Smooth muscle cell (in vitro differentiated cells): Measurements from ENCODE around the gene SLC34A1. TPM values are rescaled to one million over a fixed set of nuclear protein-coding genes. Genes with fewer than 3 reads are reported as not detected.

Experiments used
- DNase-seq: peaks from one replicate; lab custom pipeline; 2025; ENCODE audit not compliant: unreplicated experiment; lab: John Stamatoyannopoulos, UW
- H2AFZ ChIP-seq: fragments of 200-600 bp; sonication (generic); 2 replicates; pipeline ENCODE4 v1.6.0; 2016; ENCODE audit warnings: antibody characterized with exemption, low read depth, mild to moderate bottlenecking
- H3F3A ChIP-seq: fragments of 200-600 bp; sonication (generic); 2 replicates; pipeline ENCODE4 v1.6.0; 2017; ENCODE audit warnings: antibody characterized with exemption, low read depth
- H3K27ac ChIP-seq: fragments of 200-600 bp; sonication (generic); 2 replicates; pipeline ENCODE4 v1.5.1; 2016; ENCODE audit warnings: low read depth, mild to moderate bottlenecking
- H3K27me3 ChIP-seq: fragments of 200-600 bp; sonication (generic); 2 replicates; pipeline ENCODE4 v1.6.1; 2016; ENCODE audit warnings: low read depth, mild to moderate bottlenecking
- H3K36me3 ChIP-seq: fragments of 200-600 bp; sonication (generic); 2 replicates; pipeline ENCODE4 v1.5.1; 2016; ENCODE audit warnings: low read depth
- H3K4me1 ChIP-seq: fragments of 200-600 bp; sonication (generic); 2 replicates; pipeline ENCODE4 v1.5.1; 2016; ENCODE audit warnings: low read depth
- H3K4me2 ChIP-seq: fragments of 200-600 bp; sonication (generic); 2 replicates; pipeline ENCODE4 v1.6.0; 2016; ENCODE audit warnings: mild to moderate bottlenecking
- H3K4me3 ChIP-seq: fragments of 200-600 bp; sonication (generic); 2 replicates; pipeline ENCODE4 v1.5.1; 2016; ENCODE audit warnings: mild to moderate bottlenecking
- H3K79me2 ChIP-seq: fragments of 200-600 bp; sonication (generic); 2 replicates; pipeline ENCODE4 v1.6.0; 2016; ENCODE audit warnings: low read depth, mild to moderate bottlenecking
- H3K9ac ChIP-seq: fragments of 200-600 bp; sonication (generic); 2 replicates; pipeline ENCODE4 v1.6.0; 2016; ENCODE audit warnings: low read depth
- H3K9me3 ChIP-seq: fragments of 200-600 bp; sonication (generic); replicated peaks from 2 replicates; pipeline ENCODE4 v1.5.1; 2016; ENCODE audit warnings: low read depth
- H4K20me1 ChIP-seq: fragments of 200-600 bp; sonication (generic); 2 replicates; pipeline ENCODE4 v1.6.0; 2016; ENCODE audit warnings: low read depth
- WGBS: methylation state at CpG from one replicate; pipeline ENCODE4 v1.1.7; 2016; ENCODE audit warnings: low lambda C conversion rate; 5-methylcytosine and 5-hydroxymethylcytosine counted together
- polyA plus RNA-seq: library from polyadenylated mRNA; unstranded; fragments of >200 nt; fragmentation: Nextera tagmentation; extraction: Ambion mirVana; gene quantifications from 2 replicates; pipeline ENCODE4 v1.2.1, GENCODE V29; 2016
- total RNA-seq: library from RNA; depleted of rRNA; stranded (reverse); fragments of >200 nt; gene quantifications from 2 replicates; pipeline ENCODE4 v1.2.3, GENCODE V29; 2014
- TF ChIP-seq, protein P1 (sequence below): fragments of 200-600 bp; sonication (generic); IDR thresholded peaks from 2 replicates; pipeline ENCODE4 v1.5.1; 2017; ENCODE audit warnings: borderline replicate concordance, mild to moderate bottlenecking, antibody characterized with exemption; ENCODE audit not compliant: insufficient read depth, poor library complexity, severe bottlenecking

The SLC34A1 gene
- total and polyA plus RNA-seq, 2 experiments from 2014 or later = not detected

DNA sequence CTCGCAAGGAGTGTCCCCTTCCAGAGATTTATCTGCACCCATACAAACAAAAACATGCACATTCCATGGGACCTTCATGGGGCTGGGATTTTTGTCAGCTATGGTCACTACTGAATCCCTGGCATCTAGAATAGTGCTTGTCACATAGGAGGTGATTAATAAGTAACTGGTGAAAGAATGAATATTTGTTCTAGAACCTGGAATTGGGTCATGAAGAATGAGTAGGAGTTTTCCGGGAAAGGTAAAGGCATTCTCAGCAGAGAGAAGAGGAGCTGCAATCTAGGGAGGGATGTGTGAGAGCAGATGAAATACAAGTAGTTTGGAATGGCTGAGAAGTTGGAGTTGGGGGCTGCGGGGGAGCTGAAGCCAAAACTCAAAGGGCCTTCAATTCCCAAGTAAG, 30.0 kb upstream of the SLC34A1 start:
- peaks cover 5% of the 10 kb centered on the region for H4K20me1 ChIP-seq
- H3K27me3 ChIP-seq = no peaks in the 10 kb centered on the region
- WGBS = 94% methylated on average over 3 of the region's 3 CpGs
- H3F3A ChIP-seq = no peaks in the 10 kb centered on the region
- no peaks in the 10 kb centered on the region for H3K36me3 ChIP-seq
- H3K4me1 ChIP-seq = peaks cover 12% of the 10 kb centered on the region
- TF ChIP-seq, protein P1, sequence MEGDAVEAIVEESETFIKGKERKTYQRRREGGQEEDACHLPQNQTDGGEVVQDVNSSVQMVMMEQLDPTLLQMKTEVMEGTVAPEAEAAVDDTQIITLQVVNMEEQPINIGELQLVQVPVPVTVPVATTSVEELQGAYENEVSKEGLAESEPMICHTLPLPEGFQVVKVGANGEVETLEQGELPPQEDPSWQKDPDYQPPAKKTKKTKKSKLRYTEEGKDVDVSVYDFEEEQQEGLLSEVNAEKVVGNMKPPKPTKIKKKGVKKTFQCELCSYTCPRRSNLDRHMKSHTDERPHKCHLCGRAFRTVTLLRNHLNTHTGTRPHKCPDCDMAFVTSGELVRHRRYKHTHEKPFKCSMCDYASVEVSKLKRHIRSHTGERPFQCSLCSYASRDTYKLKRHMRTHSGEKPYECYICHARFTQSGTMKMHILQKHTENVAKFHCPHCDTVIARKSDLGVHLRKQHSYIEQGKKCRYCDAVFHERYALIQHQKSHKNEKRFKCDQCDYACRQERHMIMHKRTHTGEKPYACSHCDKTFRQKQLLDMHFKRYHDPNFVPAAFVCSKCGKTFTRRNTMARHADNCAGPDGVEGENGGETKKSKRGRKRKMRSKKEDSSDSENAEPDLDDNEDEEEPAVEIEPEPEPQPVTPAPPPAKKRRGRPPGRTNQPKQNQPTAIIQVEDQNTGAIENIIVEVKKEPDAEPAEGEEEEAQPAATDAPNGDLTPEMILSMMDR = no peak
- peaks cover 20% of the 10 kb centered on the region for H3K79me2 ChIP-seq
- no peak for DNase-seq
- H3K4me2 ChIP-seq = no peak overlapping the region
- H3K27ac ChIP-seq = no peak overlapping the region
- no peak overlapping the region for H3K9ac ChIP-seq
- no peak overlapping the region for H2AFZ ChIP-seq
- no peaks in the 10 kb centered on the region for H3K9me3 ChIP-seq
- no peak overlapping the region for H3K4me3 ChIP-seq

GRCh38 chr5:177354711-177355110, 29.5 kb upstream of the SLC34A1 start:
- Histone ChIP-seq H3K4me3 (no peak overlapping the region), H3K9ac (no peak overlapping the region), H3K27ac (no peak overlapping the region), H3K4me1 (peaks cover 12% of the 10 kb centered on the region), H3F3A (no peaks in the 10 kb centered on the region), H3K36me3 (no peaks in the 10 kb centered on the region), H3K4me2 (no peak overlapping the region), H3K9me3 (no peaks in the 10 kb centered on the region), H3K79me2 (peaks cover 15% of the 10 kb centered on the region), H4K20me1 (peaks cover under 1% of the 10 kb centered on the region), H3K27me3 (no peaks in the 10 kb centered on the region), H2AFZ (no peak overlapping the region)
- no peak for DNase-seq
- TF ChIP-seq, protein P1 = no peak
- WGBS = 92% methylated on average over 3 of the region's 3 CpGs

DNA sequence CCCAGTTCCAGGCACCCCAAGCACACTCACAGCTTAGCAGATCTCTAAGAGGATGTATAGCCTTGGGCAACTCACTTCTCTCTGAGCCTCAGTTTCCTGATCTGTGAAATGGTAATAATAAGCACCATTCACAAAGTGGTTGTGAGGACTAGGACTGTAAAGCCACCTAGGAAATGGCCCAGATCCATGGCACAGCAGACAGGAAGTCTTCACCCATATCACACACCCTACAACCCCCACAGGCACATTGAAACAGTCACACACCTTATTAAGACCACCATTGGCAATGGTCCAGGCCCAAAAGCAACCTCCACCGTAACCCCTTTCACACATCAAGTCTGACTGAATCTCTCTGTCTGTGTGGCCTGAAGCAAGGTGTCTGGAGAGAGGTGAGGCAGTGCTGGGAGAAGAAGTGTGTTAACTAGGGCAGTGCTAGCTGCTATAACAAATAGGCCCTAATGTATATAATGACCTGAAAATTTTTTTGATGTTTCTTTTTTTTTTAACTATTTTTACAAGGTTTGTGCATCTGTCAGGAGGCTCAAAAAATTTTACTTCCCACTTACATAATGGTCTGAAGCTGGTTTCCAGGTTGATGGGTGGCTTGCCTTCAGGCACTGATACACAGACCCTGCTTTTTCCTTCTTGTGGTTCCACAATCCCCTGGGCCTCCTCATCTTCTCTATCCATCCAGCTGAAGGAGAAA, 28.9 kb upstream of the SLC34A1 start:
- H4K20me1 ChIP-seq = no peaks in the 10 kb centered on the region
- no peaks in the 10 kb centered on the region for H3K27me3 ChIP-seq
- no peak overlapping the region for H3K4me3 ChIP-seq
- TF ChIP-seq, protein P1 = no peak
- H3K9ac ChIP-seq = no peak overlapping the region
- H3F3A ChIP-seq = no peaks in the 10 kb centered on the region
- H3K9me3 ChIP-seq = no peaks in the 10 kb centered on the region
- H3K4me1 ChIP-seq = peaks cover 6% of the 10 kb centered on the region
- 100% methylated on average over 1 of the region's 1 CpG for WGBS
- H3K79me2 ChIP-seq = peaks cover 9% of the 10 kb centered on the region
- DNase-seq = no peak
- no peaks in the 10 kb centered on the region for H3K36me3 ChIP-seq
- H2AFZ ChIP-seq = no peak overlapping the region
- H3K27ac ChIP-seq = no peak overlapping the region
- H3K4me2 ChIP-seq = no peak overlapping the region

GRCh38 chr5:177355868-177356168, 28.4 kb upstream of the SLC34A1 start:
- no peaks in the 10 kb centered on the region for H3K27me3 ChIP-seq
- no peak overlapping the region for H3K4me3 ChIP-seq
- TF ChIP-seq, protein P1 = no peak
- H3K36me3 ChIP-seq = no peaks in the 10 kb centered on the region
- H4K20me1 ChIP-seq = no peaks in the 10 kb centered on the region
- H3K9me3 ChIP-seq = no peaks in the 10 kb centered on the region
- peaks cover 4% of the 10 kb centered on the region for H3K79me2 ChIP-seq
- H3K4me1 ChIP-seq = peaks cover 1% of the 10 kb centered on the region
- no peak overlapping the region for H3K9ac ChIP-seq
- H3F3A ChIP-seq = no peaks in the 10 kb centered on the region
- no peak overlapping the region for H3K4me2 ChIP-seq
- DNase-seq = no peak
- no peak overlapping the region for H3K27ac ChIP-seq
- WGBS = 50% methylated on average over 1 of the region's 1 CpG
- no peak overlapping the region for H2AFZ ChIP-seq
